HepG2 (cell line): ENCODE data around the gene RABGGTA. TPM values are rescaled to one million over a fixed set of nuclear protein-coding genes. Genes with fewer than 3 reads are reported as not detected.

Experiments
- AKAP8 ChIP-seq: sonication (generic); formaldehyde crosslinking; IDR thresholded peaks from 2 replicates; pipeline ENCODE4 v1.5.1; 2020; ENCODE audit warnings: mild to moderate bottlenecking, missing genetic modification reagents
- CCAR2 ChIP-seq: fragments of 200-400 bp; formaldehyde crosslinking; optimal IDR thresholded peaks from 2 replicates; pipeline ENCODE3; 2018; ENCODE audit warnings: low read depth, mild to moderate bottlenecking, low read length, moderate library complexity
- CHCHD3 ChIP-seq: sonication (generic); formaldehyde crosslinking; IDR thresholded peaks from 2 replicates; pipeline ENCODE4 v1.8.0; 2022; ENCODE audit warnings: mild to moderate bottlenecking, missing genetic modification reagents, moderate library complexity
- DNMT3B ChIP-seq: conservative IDR thresholded peaks from 2 replicates; pipeline ENCODE4 v1.6.1; 2016; ENCODE audit warnings: missing biosample characterization, control low read depth
- EED ChIP-seq: sonication (generic); formaldehyde crosslinking; IDR thresholded peaks from 2 replicates; pipeline ENCODE4 v1.5.0; 2020; ENCODE audit warnings: mild to moderate bottlenecking, missing genetic modification reagents
- HMG20B ChIP-seq: conservative IDR thresholded peaks from 2 replicates; pipeline ENCODE4 v1.6.1; 2016; ENCODE audit warnings: missing genetic modification reagents, missing compliant biosample characterization
- IRF2 ChIP-seq: IDR thresholded peaks from 2 replicates; pipeline ENCODE4 v1.6.1; 2018; ENCODE audit warnings: missing genetic modification reagents, missing compliant biosample characterization
- MED1 ChIP-seq: sonication (generic); formaldehyde crosslinking; IDR thresholded peaks from 2 replicates; pipeline ENCODE4 v1.4.0; 2020; ENCODE audit warnings: missing genetic modification reagents
- MED13 ChIP-seq: sonication (generic); formaldehyde crosslinking; IDR thresholded peaks from 2 replicates; pipeline ENCODE4 v1.5.0; 2020; ENCODE audit warnings: missing genetic modification reagents
- NAIF1 ChIP-seq: sonication (generic); formaldehyde crosslinking; IDR thresholded peaks from 2 replicates; pipeline ENCODE4 v1.5.0; 2020; ENCODE audit warnings: mild to moderate bottlenecking, missing genetic modification reagents, borderline replicate concordance
- NR2C2 ChIP-seq: sonication (generic); formaldehyde crosslinking; IDR thresholded peaks from 2 replicates; pipeline ENCODE4 v1.4.0; 2020; ENCODE audit warnings: missing genetic modification reagents, mild to moderate bottlenecking, moderate library complexity, borderline replicate concordance
- PAX8 ChIP-seq: sonication (generic); formaldehyde crosslinking; IDR thresholded peaks from 2 replicates; pipeline ENCODE4 v1.8.0; 2022; ENCODE audit warnings: mild to moderate bottlenecking, missing genetic modification reagents, borderline replicate concordance
- RFX1 ChIP-seq: fragments of 450-650 bp; IDR thresholded peaks from 2 replicates; pipeline ENCODE4 v1.6.1; 2017
- SNRNP70 ChIP-seq: fragments of 200-400 bp; formaldehyde crosslinking; IDR thresholded peaks from 2 replicates; pipeline ENCODE4 v1.6.1; 2017; ENCODE audit warnings: mild to moderate bottlenecking, low read depth, low read length, moderate library complexity
- THAP11 ChIP-seq: IDR thresholded peaks from 2 replicates; pipeline ENCODE4 v1.6.1; 2016; ENCODE audit warnings: missing biosample characterization, missing genetic modification reagents
- WIZ ChIP-seq: sonication (generic); formaldehyde crosslinking; IDR thresholded peaks from 2 replicates; pipeline ENCODE4 v1.5.1; 2020; ENCODE audit warnings: mild to moderate bottlenecking, missing genetic modification reagents
- ZFAT ChIP-seq: sonication (generic); formaldehyde crosslinking; conservative IDR thresholded peaks from 2 replicates; pipeline ENCODE4 v1.8.1; 2023; ENCODE audit warnings: missing genetic modification reagents, inconsistent platforms
- ZNF225 ChIP-seq: sonication (generic); formaldehyde crosslinking; IDR thresholded peaks from 2 replicates; pipeline ENCODE4 v1.4.0; 2020; ENCODE audit warnings: mild to moderate bottlenecking, missing genetic modification reagents
- ZNF672 ChIP-seq: sonication (generic); formaldehyde crosslinking; IDR thresholded peaks from 2 replicates; pipeline ENCODE4 v1.8.1; 2022; ENCODE audit warnings: missing genetic modification reagents
- ZNF724P ChIP-seq: sonication (generic); formaldehyde crosslinking; IDR thresholded peaks from 2 replicates; pipeline ENCODE4 v1.8.0; 2022; ENCODE audit warnings: missing genetic modification reagents, borderline replicate concordance
- ZNF790 ChIP-seq: sonication (generic); formaldehyde crosslinking; IDR thresholded peaks from 2 replicates; pipeline ENCODE4 v1.8.0; 2022; ENCODE audit warnings: missing genetic modification reagents, mild to moderate bottlenecking, borderline replicate concordance
- polyA plus RNA-seq, 8 experiments: library from polyadenylated mRNA; depleted of rRNA in 3 of 8; stranded (reverse) in 7 of 8; unstranded in 1 of 8; fragments of >200 nt; fragmentation: Illumina TruSeq in 4 of 8; extraction: Trizol in 4 of 8; gene quantifications; 2 replicates each; pipeline versions ENCODE4 v1.2.1 to v1.2.3, GENCODE V29; 2011 to 2016; ENCODE audit warnings: low read depth in 4 of 8, missing spikeins in 1 of 8, mixed read lengths in 1 of 8; ENCODE audit not compliant: insufficient read depth in 1 of 8
- total RNA-seq, 5 experiments: library from RNA; depleted of rRNA; stranded (reverse); fragments of >200 nt; fragmentation: Illumina TruSeq; extraction: Trizol; gene quantifications; 2 replicates each; pipeline ENCODE4 v1.2.3, GENCODE V29; 2016; ENCODE audit warnings: low read depth in 1 of 5
- TF ChIP-seq, protein P1 (sequence below): IDR thresholded peaks from 2 replicates; pipeline ENCODE4 v1.6.1; 2012; ENCODE audit warnings: low read depth, low read length, improper control_type of control experiment
- TF ChIP-seq, protein P2 (sequence below): sonication (generic); formaldehyde crosslinking; IDR thresholded peaks from 2 replicates; pipeline ENCODE4 v1.9.0; 2021; ENCODE audit warnings: missing genetic modification reagents, borderline replicate concordance

RABGGTA gene
- total and polyA plus RNA-seq, 2 of the 13 experiments (the other 11 are each of a cell fraction or from before 2014, with no cell fraction given) = 57.9 to 90.8 TPM

DNA sequence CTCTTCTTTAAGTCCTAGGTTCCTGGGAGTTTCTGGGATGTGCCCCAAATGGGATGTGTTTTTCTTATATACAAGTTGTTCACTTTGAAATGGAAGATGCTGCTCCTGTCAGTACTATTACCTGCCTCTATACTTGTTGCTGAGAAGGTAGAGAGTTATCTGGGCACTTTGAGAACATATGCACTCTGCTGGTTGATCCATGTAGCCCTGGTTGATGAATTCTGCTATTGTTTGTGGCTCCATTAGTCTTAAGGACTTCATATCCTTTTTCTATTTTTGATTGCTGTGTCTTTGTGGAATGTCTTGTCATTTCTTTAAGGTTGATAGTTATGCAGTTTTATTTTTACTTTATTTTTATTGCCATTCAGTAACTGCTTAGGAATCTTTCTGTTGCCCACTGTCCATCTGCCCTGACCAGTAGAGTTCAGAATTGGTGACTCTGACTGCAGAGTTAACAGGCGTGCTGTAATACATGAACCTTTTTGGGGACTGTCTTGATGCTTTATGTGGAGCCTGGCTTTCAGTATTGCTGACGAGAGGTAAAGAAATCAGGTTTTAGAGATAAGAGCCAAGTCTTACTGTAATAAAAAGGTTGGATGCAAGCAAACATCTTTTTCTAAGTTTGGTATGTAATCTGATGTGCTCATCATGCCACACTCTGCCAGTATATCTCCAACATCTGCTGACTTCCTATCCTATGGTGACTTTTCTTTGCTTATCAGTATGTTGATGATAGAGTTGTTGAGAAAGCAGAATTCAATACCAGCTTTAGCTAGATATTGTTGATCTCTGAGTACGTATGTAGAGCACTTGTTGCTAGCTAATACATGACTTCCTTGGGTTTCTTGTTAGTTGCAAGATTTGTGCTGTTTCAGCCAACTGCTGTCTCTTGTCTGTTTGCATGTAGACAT is 37.0 kb downstream of the RABGGTA start (continued):
- TF ChIP-seq, protein P1, sequence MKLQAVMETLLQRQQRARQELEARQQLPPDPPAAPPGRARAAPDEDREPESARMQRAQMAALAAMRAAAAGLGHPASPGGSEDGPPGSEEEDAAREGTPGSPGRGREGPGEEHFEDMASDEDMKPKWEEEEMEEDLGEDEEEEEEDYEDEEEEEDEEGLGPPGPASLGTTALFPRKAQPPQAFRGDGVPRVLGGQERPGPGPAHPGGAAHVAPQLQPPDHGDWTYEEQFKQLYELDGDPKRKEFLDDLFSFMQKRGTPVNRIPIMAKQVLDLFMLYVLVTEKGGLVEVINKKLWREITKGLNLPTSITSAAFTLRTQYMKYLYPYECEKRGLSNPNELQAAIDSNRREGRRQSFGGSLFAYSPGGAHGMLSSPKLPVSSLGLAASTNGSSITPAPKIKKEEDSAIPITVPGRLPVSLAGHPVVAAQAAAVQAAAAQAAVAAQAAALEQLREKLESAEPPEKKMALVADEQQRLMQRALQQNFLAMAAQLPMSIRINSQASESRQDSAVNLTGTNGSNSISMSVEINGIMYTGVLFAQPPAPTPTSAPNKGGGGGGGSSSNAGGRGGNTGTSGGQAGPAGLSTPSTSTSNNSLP = no peak
- no peak for TF ChIP-seq HMG20B (CRISPR knock-in tag)
- TF ChIP-seq EED (CRISPR knock-in tag) = no peak
- TF ChIP-seq WIZ (CRISPR knock-in tag) = no peak
- 0 out of 2 replicates have a peak, but pooled peaks have one; percentile 12 for TF ChIP-seq NR2C2 (CRISPR knock-in tag)
- TF ChIP-seq CHCHD3 (CRISPR knock-in tag) = no peak
- TF ChIP-seq ZNF672 (CRISPR knock-in tag) = no peak
- 0 out of 2 replicates have a peak, but pooled peaks have one; percentile 44 for TF ChIP-seq PAX8
- TF ChIP-seq MED13 = no peak
- no peak for TF ChIP-seq CCAR2
- TF ChIP-seq RFX1 = no peak
- TF ChIP-seq SNRNP70 = no peak
- no peak for TF ChIP-seq ZNF724P (CRISPR knock-in tag)
- TF ChIP-seq MED1 (CRISPR knock-in tag) = no peak
- TF ChIP-seq, protein P2, sequence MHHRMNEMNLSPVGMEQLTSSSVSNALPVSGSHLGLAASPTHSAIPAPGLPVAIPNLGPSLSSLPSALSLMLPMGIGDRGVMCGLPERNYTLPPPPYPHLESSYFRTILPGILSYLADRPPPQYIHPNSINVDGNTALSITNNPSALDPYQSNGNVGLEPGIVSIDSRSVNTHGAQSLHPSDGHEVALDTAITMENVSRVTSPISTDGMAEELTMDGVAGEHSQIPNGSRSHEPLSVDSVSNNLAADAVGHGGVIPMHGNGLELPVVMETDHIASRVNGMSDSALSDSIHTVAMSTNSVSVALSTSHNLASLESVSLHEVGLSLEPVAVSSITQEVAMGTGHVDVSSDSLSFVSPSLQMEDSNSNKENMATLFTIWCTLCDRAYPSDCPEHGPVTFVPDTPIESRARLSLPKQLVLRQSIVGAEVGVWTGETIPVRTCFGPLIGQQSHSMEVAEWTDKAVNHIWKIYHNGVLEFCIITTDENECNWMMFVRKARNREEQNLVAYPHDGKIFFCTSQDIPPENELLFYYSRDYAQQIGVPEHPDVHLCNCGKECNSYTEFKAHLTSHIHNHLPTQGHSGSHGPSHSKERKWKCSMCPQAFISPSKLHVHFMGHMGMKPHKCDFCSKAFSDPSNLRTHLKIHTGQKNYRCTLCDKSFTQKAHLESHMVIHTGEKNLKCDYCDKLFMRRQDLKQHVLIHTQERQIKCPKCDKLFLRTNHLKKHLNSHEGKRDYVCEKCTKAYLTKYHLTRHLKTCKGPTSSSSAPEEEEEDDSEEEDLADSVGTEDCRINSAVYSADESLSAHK = no peak
- no peak for TF ChIP-seq THAP11 (CRISPR knock-in tag)
- TF ChIP-seq ZNF225 (CRISPR knock-in tag) = no peak
- peak; percentile 12; the same call in 1 of the 2 replicates for TF ChIP-seq IRF2 (CRISPR knock-in tag)
- no peak for TF ChIP-seq AKAP8
- no peak for TF ChIP-seq NAIF1
- TF ChIP-seq ZNF790 (CRISPR knock-in tag) = no peak
- TF ChIP-seq ZFAT (CRISPR knock-in tag) = no peak
- TF ChIP-seq DNMT3B (CRISPR knock-in tag) = 0 out of 2 replicates have a peak, but pooled peaks have one; percentile 7
